Measurements from ENCODE around the gene CASTOR1. TPM values are rescaled to one million over a fixed set of nuclear protein-coding genes. Genes with fewer than 3 reads are reported as not detected.
A peak's percentile ranks its signal among the peaks of the same experiment; 100 is the strongest.

Gene CASTOR1
- total RNA-seq, 1 donor from 2014 or later, result 51.8 TPM

GRCh38 chr22:30275625-30276024, 13.7 kb downstream of the CASTOR1 start:
- no peak for TF ChIP-seq CTCF (IDR thresholded peaks at IDR 0.05)
- TF ChIP-seq POLR2A (IDR thresholded peaks at IDR 0.05), result no peak
- no peak for TF ChIP-seq POLR2AphosphoS5 (IDR thresholded peaks at IDR 0.05; ENCODE audit: insufficient read depth in 1 of 2, low read depth in 1 of 2)
- H3K9me3 ChIP-seq, result no peaks in the 10 kb centered on the region
- H3K27me3 ChIP-seq, result no peaks in the 10 kb centered on the region
- H3K27ac ChIP-seq, result no peak overlapping the region
- no peak for DNase-seq (ENCODE audit: extremely low spot score in 2 of 2)
- H3K4me3 ChIP-seq, result no peak overlapping the region
- intact Hi-C loops (cut with DNase I), result no loop called here
- peaks cover 36% of the 10 kb centered on the region for H3K4me1 ChIP-seq
- H3K36me3 ChIP-seq, result no peaks in the 10 kb centered on the region

- TF ChIP-seq POLR2AphosphoS5 (IDR thresholded peaks at IDR 0.05; ENCODE audit: insufficient read depth in 1 of 2, low read depth in 1 of 2), result no peak
- TF ChIP-seq POLR2A (IDR thresholded peaks at IDR 0.05), result no peak
- intact Hi-C loops (cut with DNase I), result no loop called here
- no peak overlapping the region for H3K27ac ChIP-seq
- no peaks in the 10 kb centered on the region for H3K36me3 ChIP-seq
- H3K4me1 ChIP-seq, result peaks cover 30% of the 10 kb centered on the region
- no peaks in the 10 kb centered on the region for H3K27me3 ChIP-seq
- no peak overlapping the region for H3K4me3 ChIP-seq
- no peak for DNase-seq (ENCODE audit: extremely low spot score in 2 of 2)
- H3K9me3 ChIP-seq, result no peaks in the 10 kb centered on the region
These were observed 14.9 kb downstream of the CASTOR1 start for GRCh38 chr22:30274437-30274812.

GRCh38 chr22:30273711-30274436, 15.4 kb downstream of the CASTOR1 start:
- no peaks in the 10 kb centered on the region for H3K9me3 ChIP-seq
- H3K27ac ChIP-seq, result no peak overlapping the region
- no peak for DNase-seq (ENCODE audit: extremely low spot score in 2 of 2)
- intact Hi-C loops (cut with DNase I), result no loop called here
- H3K4me1 ChIP-seq, result peaks cover 27% of the 10 kb centered on the region
- H3K36me3 ChIP-seq, result no peaks in the 10 kb centered on the region
- H3K4me3 ChIP-seq, result no peak overlapping the region
- no peak for TF ChIP-seq CTCF (IDR thresholded peaks at IDR 0.05)
- no peak for TF ChIP-seq POLR2AphosphoS5 (IDR thresholded peaks at IDR 0.05; ENCODE audit: insufficient read depth in 1 of 2, low read depth in 1 of 2)
- no peak for TF ChIP-seq POLR2A (IDR thresholded peaks at IDR 0.05)
- H3K27me3 ChIP-seq, result no peaks in the 10 kb centered on the region

- Histone ChIP-seq H3K36me3 (no peaks in the 10 kb centered on the region), H3K27ac (no peak overlapping the region), H3K9me3 (no peaks in the 10 kb centered on the region), H3K27me3 (no peaks in the 10 kb centered on the region), H3K4me3 (no peak overlapping the region), H3K4me1 (peaks cover 18% of the 10 kb centered on the region)
- intact Hi-C loops (cut with DNase I), result no loop called here
- no peak for DNase-seq (ENCODE audit: extremely low spot score in 2 of 2)
- TF ChIP-seq CTCF (IDR thresholded peaks at IDR 0.05) (no peak), POLR2A (IDR thresholded peaks at IDR 0.05) (no peak), POLR2AphosphoS5 (IDR thresholded peaks at IDR 0.05; ENCODE audit: insufficient read depth in 1 of 2, low read depth in 1 of 2) (no peak)
These were observed 16.3 kb downstream of the CASTOR1 start for GRCh38 chr22:30272781-30273601.

GRCh38 chr22:30270832-30271231, 18.5 kb downstream of the CASTOR1 start:
- H3K4me3 ChIP-seq, result no peak overlapping the region
- no peak overlapping the region for H3K27ac ChIP-seq
- H3K27me3 ChIP-seq, result no peaks in the 10 kb centered on the region
- TF ChIP-seq CTCF (IDR thresholded peaks at IDR 0.05) (no peak), POLR2AphosphoS5 (IDR thresholded peaks at IDR 0.05; ENCODE audit: insufficient read depth in 1 of 2, low read depth in 1 of 2) (peak in 1 of 2 donors; percentile 35), POLR2A (IDR thresholded peaks at IDR 0.05) (peak in 1 of 2 donors; percentile 9)
- intact Hi-C loops (cut with DNase I), result no loop called here
- DNase-seq (ENCODE audit: extremely low spot score in 2 of 2), result no peak
- H3K4me1 ChIP-seq, result no peaks in the 10 kb centered on the region
- no peaks in the 10 kb centered on the region for H3K9me3 ChIP-seq
- H3K36me3 ChIP-seq, result no peaks in the 10 kb centered on the region

Data from vagina (tissue), 2 donors.